Activated CD4-positive, alpha-beta T cell treated with anti-CD3 and anti-CD28 coated beads, Interleukin-2, amount 50 U/mL, for 48 hours (primary cell): ENCODE results near the gene ZFP42.
"Not testable (repeated sequence)": the region's sequence is repeated elsewhere in the genome, so short reads cannot be mapped to it uniquely, and the experiment has no call there.

Experiments
- DNase-seq, 2 experiments: peaks; one replicate each; pipeline ENCODE4 v3.0.0-alpha.2; 2020

Gene ZFP42

DNA sequence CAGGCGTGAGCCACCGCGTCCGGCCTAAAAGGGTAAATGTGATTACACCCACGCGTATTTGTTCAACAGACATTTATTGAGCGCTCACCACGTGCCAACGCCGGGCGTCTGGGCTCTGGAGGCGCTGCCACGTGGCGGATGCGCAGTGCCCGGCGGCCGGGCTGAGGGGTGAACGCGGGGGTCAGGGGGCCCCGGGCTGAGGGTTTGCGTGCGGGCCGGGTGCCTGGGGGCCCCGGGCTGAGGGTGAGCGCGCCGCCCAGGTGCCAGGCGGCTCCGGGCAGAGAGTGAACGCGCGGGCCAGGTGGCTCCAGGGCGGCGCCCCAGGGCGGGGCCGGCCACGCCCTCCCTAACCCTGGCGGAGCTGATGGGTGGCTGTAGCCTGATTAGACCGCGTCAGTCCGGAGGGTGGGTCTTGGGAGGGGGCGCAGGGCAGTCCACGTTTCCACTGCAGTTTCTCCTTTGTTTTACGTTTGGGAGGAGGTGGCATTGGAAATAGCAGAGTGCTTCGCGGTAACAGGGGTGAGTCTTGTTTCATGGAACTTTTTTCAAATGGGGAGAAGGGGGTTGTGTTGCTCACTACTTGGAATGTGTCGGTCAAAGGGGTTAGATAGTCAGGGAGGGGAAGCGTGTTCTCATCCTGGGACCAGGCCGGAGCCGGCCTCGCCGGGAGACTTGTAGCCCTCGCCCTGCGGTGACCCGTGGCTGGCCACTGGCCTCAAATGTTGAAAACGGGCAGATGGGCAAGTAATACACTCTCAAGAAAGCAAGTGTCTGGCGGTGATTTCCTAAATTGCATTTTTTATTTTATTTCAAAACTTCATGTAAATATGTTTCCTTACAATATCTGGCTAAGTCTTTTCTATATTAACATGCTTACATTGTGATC lies at the start of gene ZFP42:
Gene ZFP42 (plus strand): TSS at position 450 of the 886 bp plus-strand sequence. CDS start 7,037 bp downstream, outside the sequence.
- DNase-seq: no peak

DNA sequence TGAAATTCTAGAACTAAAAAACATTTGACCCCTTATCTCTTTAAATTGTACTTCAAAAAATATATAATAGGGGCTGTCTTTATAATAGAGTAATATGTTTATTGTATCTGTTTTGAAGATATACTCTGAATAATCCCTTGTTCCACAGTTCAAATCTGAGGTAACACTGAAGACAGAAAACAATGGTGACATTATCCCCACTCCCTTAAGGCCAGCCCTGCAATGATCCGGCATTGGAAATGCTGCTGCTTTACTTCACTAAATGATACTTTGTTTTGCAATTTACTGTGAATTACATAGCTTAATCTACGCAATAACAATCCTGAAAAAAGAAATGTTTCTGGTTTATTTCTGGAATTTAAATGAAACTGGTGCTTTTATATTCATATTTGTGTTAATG lies 34.4 kb upstream of the ZFP42 start:
- DNase-seq: no peak

DNA sequence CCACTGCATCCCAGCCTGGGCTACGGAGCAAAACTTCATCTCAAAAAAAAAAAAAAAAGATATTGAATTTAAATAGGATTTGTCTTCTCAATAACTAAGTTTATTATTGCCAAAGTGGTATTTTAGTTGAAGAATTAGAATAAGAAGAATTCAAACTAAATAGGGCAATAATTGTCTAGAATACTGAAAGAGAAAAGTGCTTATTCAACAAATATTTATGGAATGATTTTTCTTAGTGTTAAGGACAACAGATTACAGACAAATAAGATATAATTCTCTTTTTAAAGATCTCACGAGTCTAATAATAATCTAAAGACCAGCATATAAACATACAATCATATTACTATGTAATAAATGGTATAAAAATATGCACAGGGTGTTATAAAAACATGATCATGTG lies 33.6 kb upstream of the ZFP42 start:
- DNase-seq: no peak

DNA sequence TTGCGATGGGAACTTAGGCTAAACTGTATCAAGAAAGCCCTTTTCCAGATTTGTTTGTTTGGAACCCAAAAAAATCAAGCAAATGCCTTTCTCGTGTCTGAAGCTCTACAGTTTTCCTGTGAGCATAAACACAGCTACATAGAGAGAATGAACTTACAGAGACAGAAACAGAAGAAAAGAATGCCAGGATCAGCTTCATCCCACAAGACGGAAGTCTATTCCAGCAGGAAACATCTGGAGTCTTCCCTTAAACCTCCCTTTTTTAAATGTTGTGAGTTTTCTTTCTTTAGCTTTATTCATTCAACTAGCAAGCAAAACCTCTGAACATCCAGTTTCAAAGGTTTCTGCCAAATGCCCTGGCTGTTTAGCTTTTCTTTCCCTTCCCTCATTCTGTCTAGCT lies 32.6 kb upstream of the ZFP42 start:
- DNase-seq: no peak

DNA sequence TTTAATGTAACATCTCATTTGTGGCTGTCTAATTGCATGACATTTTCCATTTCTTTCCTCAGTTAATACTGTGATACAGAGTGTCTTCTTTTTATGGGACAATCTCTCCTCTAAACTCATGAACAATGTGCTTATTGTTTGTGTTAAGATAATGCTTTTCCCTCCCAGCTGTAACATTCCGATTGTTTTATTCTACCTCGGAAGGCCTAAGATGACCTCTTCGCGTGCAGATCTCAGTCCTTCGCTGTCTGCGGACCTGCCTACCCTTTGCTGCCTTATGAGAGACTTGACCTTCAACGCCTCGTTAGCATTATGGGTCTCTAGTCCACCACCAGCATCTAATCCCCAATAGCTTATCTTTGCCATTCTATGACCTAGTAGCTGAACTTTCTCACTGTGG lies 29.8 kb upstream of the ZFP42 start:
- DNase-seq: no peak

DNA sequence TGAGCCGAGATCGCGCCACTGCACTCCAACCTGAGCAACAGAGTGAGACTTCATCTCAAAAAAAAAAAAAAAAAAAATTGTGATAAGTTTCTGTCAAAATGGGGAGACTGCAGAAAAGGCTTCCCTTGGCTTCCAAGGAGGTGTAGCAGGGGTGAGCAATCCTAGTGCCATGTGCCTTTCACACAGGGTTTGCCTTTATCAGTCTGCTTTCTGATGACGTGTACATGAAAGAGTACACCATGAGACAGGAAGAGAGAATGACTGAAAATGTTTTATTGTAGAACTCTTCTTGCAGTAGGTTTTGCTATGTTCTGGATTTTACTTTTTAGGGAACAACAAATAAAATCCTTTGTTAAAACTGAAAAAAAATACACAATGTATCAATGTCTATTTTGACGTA lies 23.4 kb upstream of the ZFP42 start:
- no peak for DNase-seq

DNA sequence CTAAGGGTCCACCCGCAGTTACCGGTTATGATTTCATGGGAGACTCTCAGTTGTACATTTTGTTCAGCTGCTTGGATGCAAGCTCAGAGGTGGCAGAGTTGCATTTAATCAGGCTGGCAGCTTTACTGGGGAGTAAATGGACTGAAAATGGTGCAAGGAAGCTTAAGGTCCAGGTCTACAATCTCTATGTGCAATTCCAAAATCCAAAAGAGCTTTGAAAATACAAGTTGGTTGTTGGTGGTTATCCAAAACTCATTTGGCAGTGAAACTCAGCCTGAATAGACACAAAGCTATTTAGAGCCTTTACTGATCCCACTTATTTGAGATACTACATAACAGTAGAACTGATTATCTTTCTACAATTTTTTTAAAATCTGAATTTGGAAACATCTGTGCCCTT lies 11.8 kb upstream of the ZFP42 start:
- no peak for DNase-seq

DNA sequence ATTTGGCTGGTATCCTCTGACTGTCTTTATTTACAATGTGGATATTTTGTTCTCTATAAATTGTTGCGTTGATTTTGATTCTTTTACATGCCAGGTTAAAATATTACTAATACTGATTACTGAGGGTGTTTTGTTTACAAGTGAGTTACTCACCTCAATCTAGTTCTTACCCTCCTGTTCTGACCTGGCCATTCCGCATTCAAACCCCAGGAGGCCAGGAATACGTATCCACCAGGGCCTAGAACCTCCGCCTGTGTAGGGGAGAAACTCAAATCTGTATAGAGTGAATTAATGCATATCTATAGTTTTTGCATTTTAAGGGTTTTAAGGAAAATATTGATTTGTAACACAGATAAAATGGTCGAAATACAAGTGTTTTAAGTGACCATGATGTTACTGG lies 2.6 kb upstream of the ZFP42 start:
- no peak for DNase-seq

DNA sequence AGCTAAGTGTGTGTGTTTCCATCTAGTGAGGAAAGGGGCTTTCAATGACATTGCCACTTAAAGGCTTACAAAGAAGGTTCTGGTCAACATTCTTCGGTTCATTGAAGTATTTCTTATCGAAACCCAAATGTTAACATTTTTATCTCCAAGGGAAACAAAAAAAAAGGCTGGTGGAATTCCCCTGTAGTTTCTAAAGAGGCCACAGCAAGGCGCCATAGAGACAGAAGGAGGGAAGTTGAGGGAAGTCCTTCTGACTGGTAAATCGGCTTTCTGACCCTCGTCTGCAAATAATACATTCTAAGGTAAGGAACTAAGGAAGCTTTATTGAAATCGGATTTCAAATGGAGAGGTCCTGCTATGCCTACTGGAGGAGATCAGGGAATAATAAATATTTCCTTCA lies 1.7 kb upstream of the ZFP42 start:
- no peak for DNase-seq

DNA sequence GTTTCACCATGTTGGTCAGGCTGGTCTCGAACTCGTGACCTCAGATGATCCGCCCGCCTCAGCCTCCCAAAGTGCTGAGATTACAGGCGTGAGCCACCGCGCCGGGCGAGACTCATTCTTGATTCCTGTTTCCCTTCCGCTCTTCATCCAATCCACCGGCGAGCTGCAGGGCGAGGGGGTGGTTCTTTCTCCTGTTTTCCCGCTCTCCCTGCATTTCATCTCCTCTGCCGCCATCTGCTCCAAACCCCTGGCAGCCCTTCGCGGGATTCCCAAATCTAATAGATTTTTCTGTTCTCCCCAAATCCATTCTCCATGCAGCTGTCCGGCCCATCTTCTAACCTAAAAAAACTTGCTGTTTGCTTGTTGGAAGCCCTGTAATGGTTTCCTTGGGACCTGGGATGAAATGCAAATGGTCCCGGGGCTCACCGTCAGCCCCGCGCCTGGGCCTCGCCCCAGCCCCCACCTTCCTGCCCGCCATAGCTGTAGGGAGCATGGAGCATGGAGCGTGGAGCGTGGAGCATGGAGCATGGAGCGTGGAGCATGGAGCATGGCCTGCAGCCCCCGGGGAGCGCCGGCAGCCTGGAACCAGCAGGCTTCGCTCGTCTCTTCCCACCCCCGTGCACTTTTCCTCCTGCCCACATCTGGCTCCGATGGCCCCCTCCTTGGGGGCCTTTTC lies 1.1 kb downstream of the ZFP42 start:
- no peak for DNase-seq

DNA sequence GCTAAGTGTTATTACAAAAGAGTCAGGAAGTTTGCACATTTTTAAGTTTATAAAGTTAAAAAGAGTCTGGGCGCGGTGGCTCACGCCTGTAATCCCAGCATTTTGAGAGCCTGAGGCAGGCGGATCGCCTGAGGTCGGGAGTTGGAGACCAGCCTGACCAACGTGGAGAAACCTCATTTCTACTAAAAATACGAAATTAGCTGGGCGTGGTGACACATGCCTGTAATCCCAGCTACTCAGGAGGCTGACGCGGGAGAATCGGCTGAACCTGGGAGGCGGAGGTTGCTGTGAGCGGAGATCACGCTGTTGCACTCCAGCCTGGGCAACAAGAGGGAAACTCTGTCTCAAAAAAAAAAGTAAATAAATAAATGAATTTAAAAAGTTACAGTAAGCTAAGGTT lies 2.4 kb downstream of the ZFP42 start:
- not testable (repeated sequence) for DNase-seq

DNA sequence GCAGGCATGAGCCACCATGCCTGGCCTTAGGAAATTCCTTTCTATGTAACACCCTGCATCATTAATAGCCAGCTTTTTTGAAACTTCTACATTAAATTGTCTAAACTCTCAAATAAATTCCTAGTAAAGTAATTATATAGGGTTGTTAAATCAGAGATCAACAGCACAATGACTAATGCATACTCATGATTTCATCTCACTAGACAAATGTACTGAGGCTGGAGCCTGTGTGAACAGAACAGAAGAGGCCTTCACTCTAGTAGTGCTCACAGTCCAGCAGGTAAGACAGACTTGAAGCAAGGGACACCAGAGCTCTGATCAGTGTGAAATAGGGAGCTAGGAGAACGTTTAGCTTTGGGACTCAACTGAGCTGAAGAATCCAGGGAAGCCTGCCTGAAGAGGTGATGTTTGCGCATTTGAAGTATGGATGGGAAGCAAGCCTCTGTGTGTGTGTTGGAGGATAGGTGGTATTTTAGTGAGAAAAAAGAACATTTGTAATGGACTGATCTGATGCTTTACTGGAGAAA lies 3.9 kb downstream of the ZFP42 start:
- DNase-seq: no peak

DNA sequence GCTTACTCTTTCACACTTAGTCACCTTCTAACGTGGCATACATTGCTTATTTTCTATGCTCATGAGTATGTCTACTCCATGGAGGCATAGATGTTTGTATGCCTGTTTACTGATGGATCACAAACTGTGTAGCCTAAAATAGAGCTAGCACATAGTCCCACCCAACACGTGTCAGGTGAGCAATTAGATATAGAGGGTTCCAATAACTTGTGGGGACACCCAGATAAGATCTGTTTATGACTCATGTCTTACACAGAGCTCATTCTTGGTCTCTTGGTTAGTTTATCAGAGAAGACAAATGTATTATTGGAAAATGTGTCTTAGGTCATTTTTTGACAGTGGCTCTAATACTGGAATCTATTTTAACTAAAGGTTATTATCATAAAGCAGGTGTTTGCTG lies 6.8 kb downstream of the ZFP42 start:
- no peak for DNase-seq

DNA sequence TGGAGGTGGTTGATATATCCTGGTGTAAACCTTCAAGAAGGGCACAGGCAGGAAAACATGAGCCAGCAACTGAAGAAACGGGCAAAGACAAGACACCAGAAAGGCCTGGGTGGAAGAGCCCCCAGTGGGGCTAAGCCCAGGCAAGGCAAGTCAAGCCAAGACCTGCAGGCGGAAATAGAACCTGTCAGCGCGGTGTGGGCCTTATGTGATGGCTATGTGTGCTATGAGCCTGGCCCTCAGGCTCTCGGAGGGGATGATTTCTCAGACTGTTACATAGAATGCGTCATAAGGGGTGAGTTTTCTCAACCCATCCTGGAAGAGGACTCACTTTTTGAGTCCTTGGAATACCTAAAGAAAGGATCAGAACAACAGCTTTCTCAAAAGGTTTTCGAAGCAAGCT lies 7.2 kb downstream of the ZFP42 start:
- DNase-seq: no peak

DNA sequence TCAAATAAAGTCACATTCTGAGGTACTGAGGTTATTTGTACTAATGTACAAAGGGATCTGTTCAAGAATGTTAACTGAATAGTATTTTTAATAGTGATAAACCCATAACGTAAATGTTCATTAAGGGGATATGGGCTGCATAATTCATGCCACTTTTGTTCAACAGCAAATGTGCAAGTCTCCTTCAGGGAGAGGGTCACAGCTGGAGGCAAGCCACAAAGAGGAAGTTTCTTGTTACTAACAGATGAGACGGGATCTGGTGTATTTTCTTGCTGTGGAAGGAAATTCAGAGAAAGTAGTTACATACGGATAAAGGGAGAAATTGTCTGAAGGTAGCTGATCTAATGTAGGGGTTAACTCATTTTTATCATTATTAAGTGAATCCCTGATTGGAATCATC lies 10.0 kb downstream of the ZFP42 start:
- DNase-seq: no peak

DNA sequence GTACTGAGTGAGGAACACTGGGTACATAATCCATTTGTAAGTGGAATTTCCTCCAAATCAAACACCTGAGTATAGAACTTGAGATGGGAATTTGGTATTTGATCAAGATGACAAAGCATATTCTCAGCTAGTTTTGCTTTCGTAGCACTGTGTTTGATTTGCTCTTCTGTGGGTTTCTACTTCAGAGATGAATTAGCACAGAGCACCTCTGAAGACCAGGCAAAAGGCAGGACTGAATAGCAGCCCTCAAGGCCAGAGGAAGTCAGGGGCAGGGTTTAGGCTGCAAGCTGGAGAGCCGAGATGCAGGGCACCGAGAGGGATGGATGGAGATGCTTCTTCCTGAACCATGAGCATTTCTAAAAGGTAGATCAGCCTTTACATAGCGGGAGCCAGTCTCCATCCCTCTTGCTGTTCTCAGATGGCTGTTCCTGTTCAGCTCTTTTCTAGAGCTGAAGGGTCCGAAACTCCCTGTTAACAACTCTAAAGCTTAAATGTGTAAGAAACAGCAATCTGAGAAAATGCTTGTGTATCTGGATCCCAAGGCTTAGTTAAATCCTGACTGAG lies 10.8 kb downstream of the ZFP42 start:
- no peak for DNase-seq

DNA sequence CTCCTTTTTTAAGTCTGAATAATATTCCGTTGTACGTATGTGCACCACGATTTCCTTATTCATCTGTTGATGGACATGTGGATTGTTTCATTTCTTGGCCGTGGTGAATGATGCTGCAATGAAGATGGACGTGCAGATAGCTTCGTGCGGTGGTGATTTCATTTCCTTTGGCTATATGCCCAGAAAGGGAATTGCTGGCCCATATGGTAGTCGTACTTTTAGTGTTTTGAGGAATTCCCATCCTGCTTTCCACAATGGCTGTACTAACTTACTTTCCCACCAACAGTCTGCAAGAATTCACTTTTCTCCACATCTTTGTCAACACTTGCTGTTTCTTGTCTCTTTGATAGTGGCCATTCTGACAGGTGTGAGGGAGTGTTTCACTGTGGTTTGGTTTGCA lies 12.8 kb downstream of the ZFP42 start:
- DNase-seq: no peak

DNA sequence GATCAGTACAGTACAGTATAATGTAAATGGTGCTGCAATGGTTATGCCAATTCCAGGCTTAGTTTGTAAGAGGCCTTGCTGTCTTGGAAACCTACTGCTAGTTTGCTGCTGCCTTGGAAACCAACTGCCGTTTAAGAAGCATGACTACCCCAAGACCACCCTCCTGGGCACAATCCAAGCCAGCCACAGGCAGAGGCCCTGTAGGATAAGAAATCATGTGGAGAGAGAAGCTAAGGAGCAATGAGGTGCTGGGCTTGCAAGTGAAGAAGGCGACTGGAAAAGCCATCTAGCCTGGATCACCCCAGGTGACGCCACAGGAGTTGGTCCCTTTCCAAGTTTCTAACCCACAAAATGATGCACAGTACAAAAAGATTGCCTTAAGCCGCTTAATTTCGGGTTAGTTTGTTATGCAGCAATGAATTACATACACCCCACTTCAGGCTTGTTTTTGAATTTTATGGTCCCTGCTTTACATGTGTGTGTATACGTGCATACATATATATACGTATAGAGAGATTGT lies 16.9 kb downstream of the ZFP42 start:
- DNase-seq: no peak

DNA sequence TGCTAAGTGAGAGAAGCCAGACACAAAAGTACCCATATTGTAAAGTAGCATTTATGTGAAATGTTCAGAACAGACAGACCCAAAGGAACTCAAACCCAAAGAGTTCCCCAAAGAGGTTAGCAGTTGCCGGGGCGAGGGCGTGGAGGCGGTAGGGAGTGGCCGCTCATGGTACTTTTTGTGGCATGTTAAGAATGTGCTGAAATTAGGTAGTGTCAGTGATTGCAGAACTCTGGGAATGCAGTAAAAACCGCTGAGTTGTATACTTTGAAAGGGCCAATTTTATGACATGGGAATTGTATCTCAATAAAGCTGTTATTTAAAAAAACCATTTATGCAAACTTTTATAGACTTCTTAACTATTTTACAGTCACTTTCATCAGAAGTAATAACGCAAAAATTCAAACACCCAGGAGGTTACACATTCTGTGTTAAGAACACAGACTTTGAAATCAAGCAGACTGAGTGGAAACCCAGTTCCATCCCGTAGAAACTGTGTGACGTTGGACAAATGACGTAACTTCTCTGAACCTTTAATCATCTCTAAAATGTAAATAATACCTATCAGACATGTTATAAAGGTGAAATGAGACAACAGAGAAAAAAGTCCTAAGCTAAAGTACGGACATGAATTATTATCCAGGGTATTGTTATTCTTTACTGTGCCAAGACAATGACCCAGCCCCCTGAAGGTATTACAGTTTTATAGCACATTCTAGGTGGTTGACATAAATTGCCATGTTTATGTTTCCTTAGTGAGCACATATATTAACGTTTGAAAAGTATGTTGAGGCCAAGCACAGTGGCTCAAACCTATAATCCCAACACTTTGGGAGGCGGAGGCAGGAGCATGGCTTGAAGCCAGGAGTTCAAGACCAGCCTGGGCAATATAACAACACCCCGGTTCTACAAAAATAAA lies 19.7 kb downstream of the ZFP42 start:
- DNase-seq: no peak

DNA sequence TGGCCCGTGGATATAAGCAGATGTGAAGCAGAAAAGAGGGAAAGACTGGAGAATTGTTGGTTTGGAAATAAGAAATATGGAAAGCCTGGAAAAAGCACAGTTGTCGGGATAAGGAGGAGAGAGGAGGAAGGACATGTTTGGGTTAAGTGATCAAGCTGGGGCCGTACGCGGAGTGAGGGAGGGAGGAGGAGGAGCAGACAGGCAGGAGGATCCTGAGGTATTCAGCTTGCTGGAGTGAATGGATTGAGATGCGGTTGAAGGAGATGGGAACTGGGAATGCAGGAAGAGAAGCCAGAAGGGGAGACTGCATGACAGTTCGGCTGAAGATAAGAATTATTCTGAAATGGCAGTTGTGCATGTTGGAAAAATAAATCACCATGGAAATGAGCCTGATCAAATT lies 21.2 kb downstream of the ZFP42 start:
- DNase-seq: no peak

DNA sequence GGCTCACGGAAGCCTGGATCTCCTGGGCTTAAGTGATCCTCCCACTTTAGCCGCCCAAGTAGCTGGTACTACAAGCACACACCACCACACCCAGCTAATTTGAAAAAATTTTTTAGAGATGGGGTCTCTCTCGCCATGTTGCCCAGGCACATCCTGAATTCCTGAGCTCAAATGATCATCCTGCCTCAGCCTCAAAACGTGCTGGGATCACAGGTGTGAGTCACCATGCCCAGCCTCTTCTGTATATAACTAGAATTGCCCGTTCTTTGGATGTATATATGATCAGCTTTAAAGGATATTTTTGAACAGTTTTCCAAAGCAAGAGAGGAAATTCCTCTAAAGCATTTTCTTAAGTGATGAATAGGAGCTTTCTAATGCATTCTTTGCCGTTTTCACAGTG lies 22.7 kb downstream of the ZFP42 start:
- no peak for DNase-seq

DNA sequence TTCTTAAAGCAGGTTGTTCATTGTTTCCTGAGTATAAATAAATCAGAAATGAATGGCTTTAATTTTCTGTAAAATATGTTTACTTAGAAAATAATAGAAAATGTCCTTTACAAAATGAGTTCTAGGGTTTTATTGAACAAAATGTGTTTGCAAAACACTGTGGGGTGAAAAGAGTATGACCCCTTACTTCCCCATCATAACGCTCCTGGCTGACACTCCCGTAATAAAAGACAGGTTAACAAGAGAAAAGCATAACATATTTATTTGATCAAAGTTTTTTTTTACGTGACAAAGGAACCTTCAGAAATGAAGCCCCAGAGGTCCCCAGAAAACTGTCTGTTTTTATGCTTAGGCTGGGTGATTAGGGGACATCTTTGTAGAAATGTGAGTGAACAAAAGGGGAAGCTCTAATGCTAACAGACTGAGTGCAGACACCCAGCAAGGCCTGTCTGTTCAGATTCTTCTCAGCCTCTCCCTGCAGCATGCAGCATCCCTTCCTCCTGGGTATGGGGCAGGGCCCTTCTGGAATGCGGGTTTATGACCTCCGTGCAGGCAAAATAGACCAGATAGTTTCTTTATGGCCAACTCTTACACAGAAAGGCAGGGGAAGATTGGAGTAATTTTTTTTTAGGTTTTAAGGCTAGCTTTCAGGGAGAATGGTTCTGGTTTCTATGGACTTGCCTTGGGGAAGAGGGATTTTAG lies 26.1 kb downstream of the ZFP42 start:
- DNase-seq: no peak
